Measurements from ENCODE around the gene ASB4.

The ASB4 gene

GRCh38 chr7:95547361-95548348 lies 61.9 kb downstream of the ASB4 start:
- H3K27ac ChIP-seq, result peak overlapping the region; percentile 39; the same call in 1 of the 2 replicates

GRCh38 chr7:95549818-95550529 lies 64.2 kb downstream of the ASB4 start:
- peak overlapping the region; percentile 97 for H3K27ac ChIP-seq
- TF ChIP-seq ZFX (IDR thresholded peaks at IDR 0.05) (no peak), CTCF (conservative IDR thresholded peaks at IDR 0.05) (no peak; the same call in 1 of the 2 replicates)

More at GRCh38 chr7:95547361-95548348, 61.9 kb downstream of the ASB4 start:
- TF ChIP-seq ZFX (IDR thresholded peaks at IDR 0.05) (no peak), CTCF (conservative IDR thresholded peaks at IDR 0.05) (no peak)

DNA sequence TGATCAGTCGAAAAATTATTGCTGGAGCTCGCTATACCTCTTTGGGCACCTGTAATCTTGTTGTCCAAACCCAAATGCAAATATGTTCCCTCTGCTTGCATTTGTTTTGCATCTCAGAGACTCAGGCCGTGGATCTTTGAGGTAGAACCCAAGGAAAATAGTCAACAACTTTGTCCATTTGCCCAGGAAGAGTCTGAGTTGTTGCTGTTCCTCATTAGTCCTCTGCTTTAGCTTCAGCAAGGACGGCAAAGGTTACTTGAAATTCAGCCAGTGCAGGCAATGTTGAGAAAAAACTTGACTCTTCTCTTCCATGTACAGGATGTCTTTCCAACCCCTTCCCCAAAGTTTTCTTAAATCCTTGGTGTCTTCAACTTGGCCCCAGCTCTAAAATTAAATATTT lies 64.8 kb downstream of the ASB4 start:
- peak overlapping the region; percentile 97 for H3K27ac ChIP-seq
- TF ChIP-seq ZFX (IDR thresholded peaks at IDR 0.05), result no peak
- TF ChIP-seq CTCF (conservative IDR thresholded peaks at IDR 0.05), result no peak

GRCh38 chr7:95552010-95552926 lies 66.5 kb downstream of the ASB4 start:
- peak overlapping the region; percentile 97 for H3K27ac ChIP-seq

GRCh38 chr7:95553939-95554338 lies 68.2 kb downstream of the ASB4 start:
- TF ChIP-seq ZFX (IDR thresholded peaks at IDR 0.05) (no peak), CTCF (conservative IDR thresholded peaks at IDR 0.05) (no peak)
- H3K27ac ChIP-seq, result no peak overlapping the region

- TF ChIP-seq ZFX (IDR thresholded peaks at IDR 0.05) (no peak), CTCF (conservative IDR thresholded peaks at IDR 0.05) (no peak)
Measured at GRCh38 chr7:95556777-95557176, 71.0 kb downstream of the ASB4 start.

GRCh38 chr7:95558864-95559263 lies 73.1 kb downstream of the ASB4 start:
- no peak overlapping the region for H3K27ac ChIP-seq
- TF ChIP-seq CTCF (conservative IDR thresholded peaks at IDR 0.05) (no peak), ZFX (IDR thresholded peaks at IDR 0.05) (no peak)

More at GRCh38 chr7:95556777-95557176, 71.0 kb downstream of the ASB4 start:
- no peak overlapping the region for H3K27ac ChIP-seq

Measured in C4-2B (cell line).